ENCODE results near the gene COL4A3.
A peak's percentile ranks its signal among the peaks of the same experiment; 100 is the strongest.

COL4A3 gene

GRCh38 chr2:227293531-227293930 is 129.1 kb downstream of the COL4A3 start:
- no peak for DNase-seq (ENCODE audit: low spot score)

DNA sequence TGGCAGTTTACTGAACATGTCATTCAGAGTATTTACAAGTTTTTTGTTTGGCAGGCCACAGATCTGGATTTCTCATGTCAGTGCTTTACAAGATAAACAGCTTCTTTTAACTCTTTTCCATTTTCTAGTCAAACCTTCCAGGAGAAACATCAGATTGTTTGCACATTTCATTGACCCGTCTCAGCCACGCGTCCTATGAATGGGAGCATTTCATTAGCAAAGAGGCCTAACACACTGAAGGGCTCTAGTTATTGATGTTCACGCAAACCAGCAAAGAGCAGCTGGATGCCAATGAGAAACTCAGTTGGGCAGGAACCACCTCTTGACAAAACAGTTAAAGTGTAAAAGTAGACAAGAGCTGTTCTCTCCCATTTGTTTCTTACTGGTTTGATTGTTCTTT is 131.4 kb downstream of the COL4A3 start:
- no peak for DNase-seq (ENCODE audit: low spot score)

DNA sequence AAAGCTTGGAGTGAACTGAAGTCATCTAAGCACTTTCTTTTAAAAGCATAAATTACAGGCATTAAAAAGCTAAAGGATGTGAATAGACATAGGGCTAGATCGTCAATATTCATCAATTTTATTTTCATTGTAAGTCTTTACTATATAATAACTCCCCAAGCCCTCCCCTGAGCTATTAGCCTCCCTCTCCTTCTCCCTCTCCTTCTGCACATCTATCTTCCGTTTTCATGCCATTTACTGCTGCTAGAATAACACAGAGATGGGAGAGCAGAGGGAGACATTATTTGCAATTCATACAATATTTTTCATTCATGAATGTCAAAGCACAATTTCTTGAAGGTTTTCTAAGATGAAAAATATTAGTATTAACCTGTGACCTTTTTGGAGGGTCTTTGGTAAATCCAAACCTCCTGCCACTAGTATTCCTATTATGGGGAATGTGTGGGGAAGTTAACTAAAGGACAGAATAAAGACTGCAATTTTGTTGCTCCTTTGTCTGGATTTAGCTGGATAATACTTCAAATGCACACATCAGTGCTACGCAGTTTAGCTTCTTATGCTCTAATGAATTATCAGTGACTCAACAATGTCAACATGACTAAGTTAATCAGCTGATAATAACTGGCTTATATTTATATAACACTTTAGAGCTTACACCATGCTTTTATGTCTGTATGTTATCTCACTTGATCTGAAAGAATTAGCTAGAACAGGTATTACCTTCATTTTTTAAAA is 132.4 kb downstream of the COL4A3 start:
- DNase-seq (ENCODE audit: low spot score): no peak

DNA sequence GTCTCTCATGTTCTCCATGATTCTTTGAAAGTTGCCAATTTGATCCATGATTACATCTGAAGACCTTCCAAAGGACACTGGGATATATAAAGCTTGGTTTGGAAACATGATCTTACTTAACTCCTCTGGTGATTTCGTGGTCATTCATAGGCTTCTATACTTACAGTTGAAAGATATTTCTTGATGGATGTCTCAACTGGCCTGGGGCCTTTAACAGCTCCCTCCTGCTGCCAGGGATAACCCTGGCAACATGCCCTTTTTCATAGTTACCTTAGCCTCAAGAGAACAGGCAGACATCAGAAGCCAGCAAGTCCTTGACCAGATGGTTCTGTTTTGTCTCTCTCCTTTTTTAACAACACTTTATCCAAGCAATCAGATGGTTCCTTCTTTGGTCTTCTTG is 137.1 kb downstream of the COL4A3 start:
- DNase-seq (ENCODE audit: low spot score): no peak

DNA sequence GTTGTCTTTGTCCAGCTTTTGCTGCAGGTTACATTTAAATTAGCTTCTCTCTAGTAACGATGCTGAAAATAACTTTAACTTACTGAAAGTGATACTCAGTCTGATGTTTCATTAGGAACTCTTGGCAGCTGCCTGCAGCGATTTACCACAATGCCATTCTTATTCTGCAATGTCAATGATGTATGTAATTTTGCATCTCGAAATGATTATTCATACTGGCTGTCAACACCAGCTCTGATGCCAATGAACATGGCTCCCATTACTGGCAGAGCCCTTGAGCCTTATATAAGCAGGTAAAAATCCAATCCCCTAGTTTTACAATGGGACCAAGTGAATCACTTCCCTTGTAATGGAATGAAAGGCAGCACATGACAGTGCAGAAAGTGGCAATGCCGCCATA is 144.4 kb downstream of the COL4A3 start:
- DNase-seq (ENCODE audit: low spot score): no peak

DNA sequence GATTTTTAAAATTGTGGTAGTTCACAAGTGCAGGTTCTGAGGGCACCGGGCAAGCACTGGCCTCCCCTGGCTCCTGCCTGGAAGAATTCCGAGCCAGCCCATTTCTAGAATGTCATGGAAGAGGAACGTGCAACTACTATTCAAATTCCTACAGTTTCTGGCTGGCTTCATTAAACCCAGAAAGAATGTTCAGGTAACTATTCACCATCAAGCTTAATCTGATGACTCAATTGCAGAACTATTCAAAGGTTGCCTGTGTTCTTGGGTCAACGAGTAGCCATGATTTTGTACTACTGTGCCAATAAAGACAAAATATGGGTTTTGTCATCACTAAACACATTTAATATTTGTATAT is 146.3 kb downstream of the COL4A3 start:
- no peak for DNase-seq (ENCODE audit: low spot score)

DNA sequence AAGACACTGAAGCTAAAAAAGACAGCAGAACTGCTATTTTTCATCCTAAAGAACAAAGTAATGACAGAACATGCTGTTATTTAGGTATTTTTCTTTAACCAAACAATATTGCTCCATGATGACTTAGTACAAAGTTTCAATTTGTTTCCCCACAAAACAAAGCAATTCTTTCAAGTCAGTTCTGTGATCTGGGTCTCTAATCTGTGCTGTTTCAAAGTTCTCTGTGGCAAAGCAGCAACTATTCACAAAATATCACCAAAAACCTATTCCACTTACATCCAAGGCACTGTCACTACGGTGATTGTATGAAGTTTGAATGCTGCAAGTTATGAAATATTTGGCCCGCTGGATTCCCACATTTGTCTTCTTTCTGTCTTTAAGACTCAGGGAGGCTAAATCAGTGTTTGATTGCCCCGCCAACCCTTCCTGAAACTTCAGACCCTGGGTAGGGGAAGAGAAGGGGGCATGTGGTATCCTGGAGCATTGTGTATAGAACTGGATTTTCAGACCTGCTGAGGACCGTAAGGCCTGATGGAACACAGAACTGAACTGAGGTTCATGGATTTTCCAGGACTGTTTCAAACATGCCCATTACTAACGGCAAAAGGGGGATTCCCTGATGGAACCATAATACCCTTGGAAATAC is 147.6 kb downstream of the COL4A3 start:
- no peak for DNase-seq (ENCODE audit: low spot score)

- no peak for DNase-seq (ENCODE audit: low spot score)
Observed at GRCh38 chr2:227312579-227312978, 148.2 kb downstream of the COL4A3 start.

GRCh38 chr2:227313310-227313709 is 148.9 kb downstream of the COL4A3 start:
- no peak for DNase-seq (ENCODE audit: low spot score)

DNA sequence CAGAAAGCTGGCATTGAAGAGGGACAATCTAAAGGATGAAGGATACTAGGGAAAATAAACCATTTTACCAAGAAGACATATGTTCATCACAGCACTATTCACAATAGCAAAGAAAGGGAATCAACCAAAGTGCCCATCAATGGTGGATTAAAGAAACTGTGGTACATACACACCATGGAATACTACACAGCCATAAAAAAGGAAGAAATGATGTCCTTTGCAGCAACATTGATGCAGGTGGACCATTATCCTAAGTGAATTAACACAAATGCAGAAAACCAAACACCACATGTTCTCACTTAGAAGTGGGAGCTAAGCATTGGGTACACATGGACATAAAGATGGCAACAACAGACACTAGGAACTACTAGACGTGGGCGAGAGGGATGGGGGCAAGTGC is 153.4 kb downstream of the COL4A3 start:
- DNase-seq (ENCODE audit: low spot score): no peak

GRCh38 chr2:227320305-227321094 is 156.1 kb downstream of the COL4A3 start:
- DNase-seq (ENCODE audit: low spot score): no peak

GRCh38 chr2:227322530-227323205 is 158.2 kb downstream of the COL4A3 start:
- no peak for DNase-seq (ENCODE audit: low spot score)

DNA sequence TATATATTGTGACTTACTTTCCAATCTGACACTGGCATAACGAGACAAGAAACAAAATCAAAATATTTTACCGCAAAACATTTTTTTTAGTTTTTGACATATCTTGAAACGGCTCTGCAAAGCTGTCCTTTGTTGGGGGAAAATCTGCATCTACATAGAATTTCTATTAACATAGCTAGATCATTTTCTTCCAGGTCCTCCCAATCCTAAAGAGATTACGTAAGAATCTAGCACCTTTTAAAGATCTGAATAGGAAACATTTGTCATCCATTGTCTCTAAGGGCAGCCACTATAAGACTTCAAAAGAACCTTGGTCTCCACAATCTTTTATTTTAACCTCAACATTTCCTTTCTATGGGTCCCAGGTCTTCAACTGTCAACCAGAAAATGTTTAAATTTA is 159.4 kb downstream of the COL4A3 start:
- no peak for DNase-seq (ENCODE audit: low spot score)

GRCh38 chr2:227324642-227324994 is 160.2 kb downstream of the COL4A3 start:
- no peak for DNase-seq (ENCODE audit: low spot score)

GRCh38 chr2:227324995-227325838 is 160.8 kb downstream of the COL4A3 start, which contains the start of gene MFF:
Gene MFF, plus strand, starts transcription at chr2:227325251. Its CDS starts 5,415 bp downstream, at chr2:227330666.
- DNase-seq (ENCODE audit: low spot score): peak; percentile 96

DNA sequence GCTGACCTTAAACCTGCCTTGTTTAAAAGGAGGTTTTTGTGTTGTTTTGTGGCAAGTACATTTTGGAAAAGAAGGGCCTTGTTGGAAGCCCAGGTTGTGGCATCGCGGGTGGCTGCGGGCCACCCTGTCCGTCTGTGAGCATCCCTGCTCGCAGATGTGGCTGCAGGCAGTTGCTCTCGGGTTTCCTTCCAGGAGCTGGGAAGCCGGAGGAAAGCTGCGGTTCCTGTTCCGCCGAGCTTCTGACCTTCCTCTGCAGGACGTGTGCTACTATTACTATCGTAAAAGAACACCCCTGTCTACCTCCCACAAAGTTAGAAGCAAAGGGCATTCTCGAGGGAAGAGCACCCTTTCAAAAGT is 161.4 kb downstream of the COL4A3 start:
- no peak for DNase-seq (ENCODE audit: low spot score)

DNA sequence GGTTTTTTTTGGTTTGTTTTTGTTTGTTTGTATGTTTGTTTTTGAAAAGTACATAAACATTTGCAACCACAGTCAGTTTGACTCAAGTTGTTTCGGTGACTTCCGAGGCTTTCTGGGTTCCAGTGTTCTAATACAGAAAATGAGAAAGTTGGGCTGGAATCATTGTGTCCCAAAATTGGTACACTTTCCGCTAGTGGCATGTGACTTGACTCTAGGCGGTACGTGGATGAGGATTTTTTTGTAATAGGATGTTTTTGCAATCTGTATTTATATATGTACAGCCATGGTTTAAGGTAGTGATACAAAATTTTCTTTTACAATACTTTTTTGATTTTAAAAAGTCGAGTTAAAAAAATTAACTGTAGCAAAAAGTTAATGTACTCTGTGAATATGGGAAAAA is 162.4 kb downstream of the COL4A3 start:
- no peak for DNase-seq (ENCODE audit: low spot score)

DNA sequence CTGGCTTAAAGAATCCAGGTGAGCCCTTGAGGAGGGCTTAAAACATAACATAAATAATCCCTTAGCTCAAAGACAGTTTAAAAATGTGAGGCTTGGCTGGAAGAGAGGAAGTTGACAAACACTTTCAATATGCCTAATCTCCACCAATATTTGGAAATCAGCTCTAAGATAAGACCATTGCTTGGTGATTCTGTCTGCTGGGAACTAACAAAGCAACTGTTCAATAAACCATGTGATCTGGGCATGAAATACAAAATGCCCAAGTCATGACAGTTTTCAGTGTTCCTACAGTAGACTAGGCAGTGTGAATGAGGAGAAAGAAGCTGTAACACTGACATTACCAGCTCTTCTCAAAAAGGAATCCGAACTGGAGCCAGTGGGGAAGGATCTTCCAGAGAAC is 171.3 kb downstream of the COL4A3 start:
- DNase-seq (ENCODE audit: low spot score): no peak

DNA sequence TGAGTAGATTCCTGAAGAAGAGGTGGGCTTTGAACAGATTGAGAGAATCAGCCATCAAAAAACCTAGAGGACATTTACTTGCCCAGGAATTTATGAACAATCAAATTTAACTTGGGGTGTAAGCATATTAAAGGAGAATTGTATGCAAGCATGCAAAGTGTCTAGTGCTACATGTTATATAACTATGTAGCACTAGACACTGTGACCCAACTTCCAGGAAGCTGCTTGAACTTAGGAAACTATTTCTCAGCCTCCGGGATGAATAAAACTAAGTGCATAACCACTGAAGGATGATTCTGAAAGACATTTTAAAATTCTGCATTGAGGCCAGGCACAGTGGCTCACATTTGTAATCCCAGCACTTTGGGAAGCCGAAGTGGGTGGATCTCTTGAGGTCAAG is 173.0 kb downstream of the COL4A3 start:
- DNase-seq (ENCODE audit: low spot score): no peak

DNA sequence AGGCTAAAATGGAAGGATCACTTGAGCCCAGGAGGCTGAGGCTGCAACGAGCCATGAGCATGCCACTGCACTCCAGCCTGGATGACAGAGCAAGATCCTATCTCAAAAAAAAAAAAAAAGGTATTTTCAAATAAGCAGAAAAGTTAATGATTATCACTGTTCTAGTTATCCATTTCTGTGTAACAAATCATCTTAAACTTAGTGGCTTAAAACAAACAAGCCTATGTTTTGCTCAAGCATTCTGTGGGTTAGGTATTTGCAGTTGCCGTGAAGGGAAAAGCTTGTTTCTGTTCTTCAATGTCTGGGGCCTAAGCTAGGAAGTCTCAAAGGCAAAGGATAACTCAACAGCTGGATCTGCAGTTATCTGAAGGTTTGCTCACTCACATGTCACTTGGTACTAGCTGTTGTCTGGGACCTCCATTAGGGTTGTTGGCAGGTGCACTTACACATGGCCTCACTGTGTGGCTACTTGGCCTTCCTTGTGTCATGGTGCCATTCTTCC is 174.7 kb downstream of the COL4A3 start:
- DNase-seq (ENCODE audit: low spot score): no peak

DNA sequence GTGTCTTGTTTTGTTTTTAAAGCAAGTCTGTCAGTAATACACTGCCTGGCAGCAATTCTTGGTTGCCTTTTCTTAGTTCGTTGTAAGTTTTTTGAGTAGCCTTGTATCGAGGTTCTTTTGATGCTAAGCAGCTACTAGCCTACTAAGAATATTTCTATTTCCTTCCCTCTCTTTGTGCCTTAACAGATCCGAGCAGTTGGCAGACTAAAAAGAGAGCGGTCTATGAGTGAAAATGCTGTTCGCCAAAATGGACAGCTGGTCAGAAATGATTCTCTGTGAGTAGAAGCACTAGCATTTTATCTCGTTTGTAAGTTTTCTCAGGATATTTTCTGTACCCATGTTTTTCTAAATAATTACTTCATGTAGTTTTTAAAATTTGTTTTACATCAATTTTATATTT is 175.7 kb downstream of the COL4A3 start:
- DNase-seq (ENCODE audit: low spot score): no peak

DNA sequence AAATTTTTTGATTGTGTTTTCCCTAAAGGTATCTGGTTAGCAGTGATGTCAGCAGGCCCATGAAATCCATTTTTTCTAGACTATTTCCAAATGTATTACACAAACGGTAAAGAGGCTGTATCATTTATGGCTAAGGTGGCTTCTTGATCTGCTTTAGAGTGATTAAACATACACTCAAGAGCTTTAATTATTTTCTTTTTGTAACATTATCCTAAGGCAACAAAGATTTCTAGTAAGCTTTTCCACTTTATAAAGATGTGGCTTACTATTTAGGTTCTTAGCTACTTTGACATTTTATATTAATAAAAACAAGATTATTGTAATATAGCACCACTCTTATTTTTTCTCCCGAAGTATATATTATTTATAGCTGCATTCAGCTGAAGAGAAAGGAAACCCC is 177.1 kb downstream of the COL4A3 start:
- DNase-seq (ENCODE audit: low spot score): no peak
